ENCODE results near the gene HAAO.

HAAO gene

GRCh38 chr2:42724886-42725285, 67.5 kb downstream of the HAAO start:
- in situ Hi-C loops (cut with HindIII; ENCODE audit: low sequenced_read_pairs) = no loop called here
- H3K4me3 ChIP-seq (ENCODE audit: low read depth, low read length) = no peak overlapping the region
- TF ChIP-seq CTCF (IDR thresholded peaks at IDR 0.05; ENCODE audit: low read depth, low read length, missing control alignments) = no peak
- no peak for DNase-seq (ENCODE audit: low read depth)

- TF ChIP-seq CTCF (IDR thresholded peaks at IDR 0.05; ENCODE audit: low read depth, low read length, missing control alignments) = no peak
- no peak overlapping the region for H3K4me3 ChIP-seq (ENCODE audit: low read depth, low read length)
- in situ Hi-C loops (cut with HindIII; ENCODE audit: low sequenced_read_pairs) = no loop called here
- DNase-seq (ENCODE audit: low read depth) = no peak
These were observed 68.9 kb downstream of the HAAO start for GRCh38 chr2:42723465-42723864.

- in situ Hi-C loops (cut with HindIII; ENCODE audit: low sequenced_read_pairs) = no loop called here
- H3K4me3 ChIP-seq (ENCODE audit: low read depth, low read length) = no peak overlapping the region
- peak; percentile 75 for DNase-seq (ENCODE audit: low read depth)
- TF ChIP-seq CTCF (IDR thresholded peaks at IDR 0.05; ENCODE audit: low read depth, low read length, missing control alignments) = no peak
These were observed 69.8 kb downstream of the HAAO start for GRCh38 chr2:42722320-42723190.

GRCh38 chr2:42721898-42722297, 70.5 kb downstream of the HAAO start:
- DNase-seq (ENCODE audit: low read depth) = no peak
- in situ Hi-C loops (cut with HindIII; ENCODE audit: low sequenced_read_pairs) = no loop called here
- H3K4me3 ChIP-seq (ENCODE audit: low read depth, low read length) = no peak overlapping the region
- no peak for TF ChIP-seq CTCF (IDR thresholded peaks at IDR 0.05; ENCODE audit: low read depth, low read length, missing control alignments)
